Measurements from ENCODE around the gene CLMP. TPM values are rescaled to one million over a fixed set of nuclear protein-coding genes. Genes with fewer than 3 reads are reported as not detected.
"Not testable (repeated sequence)": the region's sequence is repeated elsewhere in the genome, so short reads cannot be mapped to it uniquely, and the experiment has no call there.

Gene CLMP
- total and polyA plus RNA-seq, 2 donors (not counting 1 experiment from before 2014, with no cell fraction given) = 0.01 TPM; not detected in 1

GRCh38 chr11:123087657-123088056 is 107.4 kb downstream of the CLMP start:
- H3K4me1 ChIP-seq (ENCODE audit: control insufficient read depth in 2 of 2, insufficient read depth in 2 of 2, low read length in 2 of 2); DNase-seq; H2AFZ ChIP-seq (ENCODE audit: insufficient read depth, low read depth, low read length, poor library complexity, severe bottlenecking); H3K4me3 ChIP-seq (ENCODE audit: control extremely low read depth in 1 of 5, extremely low read depth in 1 of 5, insufficient read depth in 1 of 5, low read depth in 2 of 5, low read length in 4 of 5); H3K4me1 Mint-ChIP-seq; H4K20me1 ChIP-seq (ENCODE audit: control insufficient read depth, insufficient read depth, low read length, poor library complexity, severe bottlenecking); H3K27ac ChIP-seq (ENCODE audit: low read length in 2 of 2); H3K79me2 ChIP-seq (ENCODE audit: control insufficient read depth, insufficient read depth, low read length); H3K27ac Mint-ChIP-seq; H3K4me2 ChIP-seq (replicated peaks; ENCODE audit: low read depth, low read length, poor library complexity, severe bottlenecking); H3K9ac ChIP-seq (ENCODE audit: low read length); POLR2A ChIA-PET; H3K27me3 Mint-ChIP-seq; ATAC-seq (ENCODE audit: low read depth); H3K9me3 Mint-ChIP-seq (ENCODE audit: insufficient read depth); intact Hi-C loops (cut with micrococcal nuclease); CTCF ChIA-PET; H3K4me3 Mint-ChIP-seq; H3K9me3 ChIP-seq (ENCODE audit: control extremely low read depth in 1 of 3, control insufficient read depth in 2 of 3, insufficient read depth in 1 of 3, low read length in 2 of 3); H3K27me3 ChIP-seq (replicated peaks in 1 of 4; ENCODE audit: control extremely low read depth in 1 of 4, control insufficient read depth in 3 of 4, insufficient read depth in 4 of 4, low read length in 3 of 4); H3K36me3 ChIP-seq (replicated peaks in 1 of 2; ENCODE audit: control extremely low read depth in 1 of 2, control insufficient read depth in 1 of 2, extremely low read depth in 1 of 2, insufficient read depth in 2 of 2, low read length in 1 of 2): not testable (repeated sequence)
- 17% methylated on average over 1 of the region's 5 CpGs for WGBS (ENCODE audit: insufficient coverage)

- Histone ChIP-seq H3K27me3 (replicated peaks in 1 of 4; ENCODE audit: control extremely low read depth in 1 of 4, control insufficient read depth in 3 of 4, insufficient read depth in 4 of 4, low read length in 3 of 4) (no peaks in the 10 kb centered on the region), H3K4me2 (replicated peaks; ENCODE audit: low read depth, low read length, poor library complexity, severe bottlenecking) (no peak overlapping the region), H3K9me3 (ENCODE audit: control extremely low read depth in 1 of 3, control insufficient read depth in 2 of 3, insufficient read depth in 1 of 3, low read length in 2 of 3) (peaks cover 0 to 1% (median 0%) of the 10 kb centered on the region in 3 donors), H3K36me3 (replicated peaks in 1 of 2; ENCODE audit: control extremely low read depth in 1 of 2, control insufficient read depth in 1 of 2, extremely low read depth in 1 of 2, insufficient read depth in 2 of 2, low read length in 1 of 2) (no peaks in the 10 kb centered on the region), H3K79me2 (ENCODE audit: control insufficient read depth, insufficient read depth, low read length) (no peaks in the 10 kb centered on the region), H4K20me1 (ENCODE audit: control insufficient read depth, insufficient read depth, low read length, poor library complexity, severe bottlenecking) (no peaks in the 10 kb centered on the region), H2AFZ (ENCODE audit: insufficient read depth, low read depth, low read length, poor library complexity, severe bottlenecking) (no peak overlapping the region), H3K4me3 (ENCODE audit: control extremely low read depth in 1 of 5, extremely low read depth in 1 of 5, insufficient read depth in 1 of 5, low read depth in 2 of 5, low read length in 4 of 5) (no peak overlapping the region), H3K27ac (ENCODE audit: low read length in 2 of 2) (no peak overlapping the region), H3K9ac (ENCODE audit: low read length) (no peak overlapping the region), H3K4me1 (ENCODE audit: control insufficient read depth in 2 of 2, insufficient read depth in 2 of 2, low read length in 2 of 2) (no peaks in the 10 kb centered on the region)
- intact Hi-C loops (cut with micrococcal nuclease) = no loop called here
- H3K9me3 Mint-ChIP-seq (ENCODE audit: insufficient read depth) = no peaks in the 10 kb centered on the region
- 17% methylated on average over 1 of the region's 1 CpG for WGBS (ENCODE audit: insufficient coverage)
- no peak for DNase-seq
- ChIA-PET CTCF (interaction anchor here (0.9 kb wide), 1 partner anchor 15 kb away, joined by 3 read pairs; no protein-coding TSS in a partner anchor), POLR2A (no interaction called here)
- ATAC-seq (ENCODE audit: low read depth) = no peak
- TF ChIP-seq EZH2 (IDR thresholded peaks at IDR 0.05; ENCODE audit: borderline replicate concordance, insufficient read depth, low read depth, low read length, poor library complexity, severe bottlenecking) = no peak
- no peak for TF ChIP-seq CTCF (IDR thresholded peaks at IDR 0.05)
- H3K27me3 Mint-ChIP-seq = no peaks in the 10 kb centered on the region
- no peak overlapping the region for H3K4me3 Mint-ChIP-seq
- H3K4me1 Mint-ChIP-seq = no peaks in the 10 kb centered on the region
- H3K27ac Mint-ChIP-seq = no peak overlapping the region
Observed at GRCh38 chr11:123086305-123086704, 108.7 kb downstream of the CLMP start.

Data from B cell (primary cell).